ENCODE results near the gene DYNLT2B. TPM values are rescaled to one million over a fixed set of nuclear protein-coding genes. Genes with fewer than 3 reads are reported as not detected.

DYNLT2B gene
- polyA plus RNA-seq, 4 donors: 4.0 to 12.2 (median 8.2) TPM

GRCh38 chr3:196336319-196337145 lies 18.5 kb upstream of the DYNLT2B start:
- no peak for FAIRE-seq
- H3K27ac ChIP-seq (ENCODE audit: low read depth in 1 of 3, low read length in 2 of 3): no peak overlapping the region
- no peak for DNase-seq
- 73 to 82% (median 82%) methylated on average over 17 of the region's 17 CpGs for WGBS, 3 donors
- no peaks in the 10 kb centered on the region for H3K4me1 ChIP-seq (ENCODE audit: control insufficient read depth in 3 of 3, insufficient read depth in 2 of 3, low read depth in 1 of 3, low read length in 2 of 3)
- H3K27me3 ChIP-seq (ENCODE audit: control insufficient read depth in 3 of 3, insufficient read depth in 3 of 3, low read length in 3 of 3): peaks cover 0 to 2% (median 0%) of the 10 kb centered on the region in 3 donors
- H3K9me3 ChIP-seq (ENCODE audit: control insufficient read depth in 2 of 2, insufficient read depth in 1 of 2, low read depth in 1 of 2, low read length in 1 of 2): peaks cover 0 to 15% of the 10 kb centered on the region in 2 donors
- H3K4me3 ChIP-seq (ENCODE audit: low read depth in 1 of 3, low read length in 3 of 3): no peak overlapping the region
- no peaks in the 10 kb centered on the region for H3K36me3 ChIP-seq (ENCODE audit: control insufficient read depth in 3 of 3, insufficient read depth in 2 of 3, low read depth in 1 of 3, low read length in 3 of 3)

DNA sequence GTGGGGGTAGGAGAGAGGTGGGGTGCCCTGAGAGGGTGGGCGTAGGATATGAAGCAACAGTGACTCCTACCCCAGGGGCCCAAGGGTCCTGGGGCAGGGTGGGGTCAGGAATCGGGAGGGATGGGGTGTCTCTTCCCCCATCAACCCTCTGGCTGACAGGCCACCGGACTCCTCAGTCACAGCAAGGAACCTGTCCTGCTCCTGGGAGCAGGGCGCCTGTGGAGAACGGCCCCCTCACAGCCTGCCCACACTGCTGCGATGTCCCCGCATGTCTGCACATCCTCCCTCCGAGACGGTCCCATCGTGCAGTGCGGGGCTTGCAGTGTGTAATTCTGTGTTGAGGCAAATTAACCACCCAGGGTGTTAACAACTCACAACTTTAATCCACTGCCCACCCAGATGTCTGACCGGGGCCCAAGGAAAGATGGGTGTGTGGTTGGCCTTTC lies 17.5 kb upstream of the DYNLT2B start:
- Histone ChIP-seq H3K36me3 (ENCODE audit: control insufficient read depth in 3 of 3, insufficient read depth in 2 of 3, low read depth in 1 of 3, low read length in 3 of 3) (no peaks in the 10 kb centered on the region), H3K9me3 (ENCODE audit: control insufficient read depth in 2 of 2, insufficient read depth in 1 of 2, low read depth in 1 of 2, low read length in 1 of 2) (peaks cover 0 to 15% of the 10 kb centered on the region in 2 donors), H3K4me1 (ENCODE audit: control insufficient read depth in 3 of 3, insufficient read depth in 2 of 3, low read depth in 1 of 3, low read length in 2 of 3) (no peaks in the 10 kb centered on the region), H3K4me3 (ENCODE audit: low read depth in 1 of 3, low read length in 3 of 3) (no peak overlapping the region), H3K27me3 (ENCODE audit: control insufficient read depth in 3 of 3, insufficient read depth in 3 of 3, low read length in 3 of 3) (peaks cover 0 to 2% (median 0%) of the 10 kb centered on the region in 3 donors), H3K27ac (ENCODE audit: low read depth in 1 of 3, low read length in 2 of 3) (no peak overlapping the region)
- FAIRE-seq: no peak
- WGBS, 3 donors: 78 to 85% (median 83%) methylated on average over 10 to 12 of the region's 12 CpGs
- no peak for DNase-seq

DNA sequence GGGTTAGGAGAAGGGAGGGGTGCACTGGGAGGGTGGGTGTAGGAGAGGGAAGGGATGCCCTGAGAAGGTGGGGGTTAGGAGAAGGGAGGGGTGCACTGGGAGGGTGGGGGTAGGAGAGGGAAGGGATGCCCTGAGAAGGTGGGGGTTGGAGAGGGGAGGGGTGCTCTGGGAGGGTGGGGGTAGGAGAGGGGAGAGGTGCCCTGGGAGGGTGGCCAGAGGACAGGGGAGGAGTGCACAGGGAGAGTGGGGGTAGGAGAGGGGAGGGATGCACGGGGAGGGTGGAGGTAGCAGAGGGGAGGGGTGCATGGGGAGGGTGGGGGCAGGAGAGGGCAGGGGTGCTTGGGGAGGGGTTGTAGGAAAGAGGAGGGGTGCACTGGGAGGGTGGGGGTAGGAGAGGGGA lies 16.9 kb upstream of the DYNLT2B start:
- no peak for FAIRE-seq
- DNase-seq: no peak
- Histone ChIP-seq H3K4me1 (ENCODE audit: control insufficient read depth in 3 of 3, insufficient read depth in 2 of 3, low read depth in 1 of 3, low read length in 2 of 3) (no peaks in the 10 kb centered on the region), H3K36me3 (ENCODE audit: control insufficient read depth in 3 of 3, insufficient read depth in 2 of 3, low read depth in 1 of 3, low read length in 3 of 3) (no peaks in the 10 kb centered on the region), H3K27ac (ENCODE audit: low read depth in 1 of 3, low read length in 2 of 3) (no peak overlapping the region), H3K4me3 (ENCODE audit: low read depth in 1 of 3, low read length in 3 of 3) (no peak overlapping the region), H3K27me3 (ENCODE audit: control insufficient read depth in 3 of 3, insufficient read depth in 3 of 3, low read length in 3 of 3) (peaks cover 0 to 2% (median 0%) of the 10 kb centered on the region in 3 donors), H3K9me3 (ENCODE audit: control insufficient read depth in 2 of 2, insufficient read depth in 1 of 2, low read depth in 1 of 2, low read length in 1 of 2) (peaks cover 0 to 15% of the 10 kb centered on the region in 2 donors)
- WGBS, 3 donors: 14 to 37% (median 17%) methylated on average over 1 of the region's 1 CpG

DNA sequence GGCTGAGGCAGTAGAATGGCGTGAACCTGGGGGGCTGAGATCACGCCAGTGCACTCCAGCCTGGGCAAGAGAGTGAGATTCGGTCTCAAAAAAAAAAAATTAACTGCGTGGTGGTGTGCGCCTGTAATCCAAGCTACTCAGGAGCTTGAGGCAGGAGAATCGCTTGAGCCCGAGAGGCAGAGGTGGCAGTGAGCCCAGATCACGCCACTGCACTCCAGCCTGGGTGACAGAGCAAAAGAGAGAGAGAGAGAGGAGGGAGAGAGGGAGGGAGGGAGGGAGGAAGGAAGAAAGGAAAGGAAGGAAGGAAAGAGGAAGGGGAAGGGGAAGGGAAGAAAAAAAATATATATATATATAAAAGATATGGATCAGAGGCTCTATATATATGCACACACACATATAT lies 14.1 kb upstream of the DYNLT2B start:
- H3K36me3 ChIP-seq (ENCODE audit: control insufficient read depth in 3 of 3, insufficient read depth in 2 of 3, low read depth in 1 of 3, low read length in 3 of 3): no peaks in the 10 kb centered on the region
- H3K27ac ChIP-seq (ENCODE audit: low read depth in 1 of 3, low read length in 2 of 3): no peak overlapping the region
- no peak for DNase-seq
- no peak for FAIRE-seq
- H3K4me1 ChIP-seq (ENCODE audit: control insufficient read depth in 3 of 3, insufficient read depth in 2 of 3, low read depth in 1 of 3, low read length in 2 of 3): no peaks in the 10 kb centered on the region
- peaks cover 0 to 5% of the 10 kb centered on the region in 2 donors for H3K9me3 ChIP-seq (ENCODE audit: control insufficient read depth in 2 of 2, insufficient read depth in 1 of 2, low read depth in 1 of 2, low read length in 1 of 2)
- WGBS, 3 donors: 82 to 86% (median 84%) methylated on average over 8 of the region's 8 CpGs
- H3K4me3 ChIP-seq (ENCODE audit: low read depth in 1 of 3, low read length in 3 of 3): no peak overlapping the region
- no peaks in the 10 kb centered on the region for H3K27me3 ChIP-seq (ENCODE audit: control insufficient read depth in 3 of 3, insufficient read depth in 3 of 3, low read length in 3 of 3)

DNA sequence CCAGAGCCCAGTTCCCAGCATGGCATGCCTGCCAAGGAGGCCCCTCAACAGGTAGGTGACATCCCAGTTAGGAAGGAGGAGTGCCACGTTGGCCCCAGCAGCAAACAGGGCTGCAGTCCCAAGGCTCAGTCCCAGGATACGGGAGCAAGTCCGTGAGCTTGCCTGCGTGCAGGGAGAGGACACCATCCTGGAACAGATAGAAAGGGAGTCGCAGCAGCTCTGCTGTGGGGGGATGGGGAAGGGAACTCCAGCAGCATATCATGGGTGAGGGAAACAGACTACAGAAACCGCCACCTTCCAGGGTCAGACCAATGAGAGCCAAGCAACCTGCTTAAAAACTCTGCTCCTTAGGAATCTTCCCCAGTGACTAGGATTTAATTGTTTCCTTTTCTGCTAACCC lies 9.4 kb upstream of the DYNLT2B start:
- Histone ChIP-seq H3K27me3 (ENCODE audit: control insufficient read depth in 3 of 3, insufficient read depth in 3 of 3, low read length in 3 of 3) (no peaks in the 10 kb centered on the region), H3K36me3 (ENCODE audit: control insufficient read depth in 3 of 3, insufficient read depth in 2 of 3, low read depth in 1 of 3, low read length in 3 of 3) (peaks cover 0 to 3% (median 0%) of the 10 kb centered on the region in 3 donors), H3K27ac (ENCODE audit: low read depth in 1 of 3, low read length in 2 of 3) (no peak overlapping the region), H3K4me1 (ENCODE audit: control insufficient read depth in 3 of 3, insufficient read depth in 2 of 3, low read depth in 1 of 3, low read length in 2 of 3) (no peaks in the 10 kb centered on the region), H3K4me3 (ENCODE audit: low read depth in 1 of 3, low read length in 3 of 3) (no peak overlapping the region), H3K9me3 (ENCODE audit: control insufficient read depth in 2 of 2, insufficient read depth in 1 of 2, low read depth in 1 of 2, low read length in 1 of 2) (peaks cover 0 to 2% of the 10 kb centered on the region in 2 donors)
- DNase-seq (no peak), FAIRE-seq (no peak)
- 35 to 42% (median 41%) methylated on average over 6 of the region's 6 CpGs for WGBS, 3 donors

- Histone ChIP-seq H3K9me3 (ENCODE audit: control insufficient read depth in 2 of 2, insufficient read depth in 1 of 2, low read depth in 1 of 2, low read length in 1 of 2) (peaks cover 0 to 2% of the 10 kb centered on the region in 2 donors), H3K27ac (ENCODE audit: low read depth in 1 of 3, low read length in 2 of 3) (no peak overlapping the region), H3K4me1 (ENCODE audit: control insufficient read depth in 3 of 3, insufficient read depth in 2 of 3, low read depth in 1 of 3, low read length in 2 of 3) (no peaks in the 10 kb centered on the region), H3K27me3 (ENCODE audit: control insufficient read depth in 3 of 3, insufficient read depth in 3 of 3, low read length in 3 of 3) (no peaks in the 10 kb centered on the region), H3K36me3 (ENCODE audit: control insufficient read depth in 3 of 3, insufficient read depth in 2 of 3, low read depth in 1 of 3, low read length in 3 of 3) (peaks cover 0 to 3% (median 0%) of the 10 kb centered on the region in 3 donors), H3K4me3 (ENCODE audit: low read depth in 1 of 3, low read length in 3 of 3) (no peak overlapping the region)
- WGBS, 3 donors: 72 to 82% (median 80%) methylated on average over 9 of the region's 9 CpGs
- no peak for FAIRE-seq
- no peak for DNase-seq
Observed at GRCh38 chr3:196326936-196327335, 8.9 kb upstream of the DYNLT2B start.

- H3K27me3 ChIP-seq (ENCODE audit: control insufficient read depth in 3 of 3, insufficient read depth in 3 of 3, low read length in 3 of 3): no peaks in the 10 kb centered on the region
- no peak overlapping the region for H3K4me3 ChIP-seq (ENCODE audit: low read depth in 1 of 3, low read length in 3 of 3)
- DNase-seq: no peak
- H3K27ac ChIP-seq (ENCODE audit: low read depth in 1 of 3, low read length in 2 of 3): no peak overlapping the region
- H3K4me1 ChIP-seq (ENCODE audit: control insufficient read depth in 3 of 3, insufficient read depth in 2 of 3, low read depth in 1 of 3, low read length in 2 of 3): no peaks in the 10 kb centered on the region
- no peak for FAIRE-seq
- H3K9me3 ChIP-seq (ENCODE audit: control insufficient read depth in 2 of 2, insufficient read depth in 1 of 2, low read depth in 1 of 2, low read length in 1 of 2): no peaks in the 10 kb centered on the region
- 57 to 72% (median 71%) methylated on average over 11 of the region's 11 CpGs for WGBS, 3 donors
- peaks cover 0 to 3% (median 0%) of the 10 kb centered on the region in 3 donors for H3K36me3 ChIP-seq (ENCODE audit: control insufficient read depth in 3 of 3, insufficient read depth in 2 of 3, low read depth in 1 of 3, low read length in 3 of 3)
Observed at GRCh38 chr3:196323691-196324090, 5.7 kb upstream of the DYNLT2B start.

DNA sequence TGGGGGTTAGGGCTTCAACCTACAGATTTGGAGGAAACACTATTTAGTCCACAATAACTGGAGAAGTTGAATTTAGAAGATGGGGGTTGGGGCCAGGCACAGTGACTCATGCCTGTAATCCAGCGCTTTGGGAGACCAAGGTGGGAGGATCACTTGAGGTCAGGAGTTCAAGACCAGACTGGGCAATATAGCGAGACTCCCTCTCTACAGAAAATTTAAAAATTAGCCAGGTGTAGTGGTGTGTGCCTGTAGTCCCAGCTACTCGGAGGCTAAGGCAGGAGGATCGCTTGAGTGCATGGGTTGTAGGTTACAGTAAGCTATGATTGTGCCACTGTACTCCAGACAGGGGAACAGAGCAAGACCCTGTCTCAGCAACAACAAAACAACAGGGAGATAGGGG lies 5.0 kb upstream of the DYNLT2B start:
- no peak overlapping the region for H3K27ac ChIP-seq (ENCODE audit: low read depth in 1 of 3, low read length in 2 of 3)
- H3K9me3 ChIP-seq (ENCODE audit: control insufficient read depth in 2 of 2, insufficient read depth in 1 of 2, low read depth in 1 of 2, low read length in 1 of 2): no peaks in the 10 kb centered on the region
- 90 to 95% (median 91%) methylated on average over 4 of the region's 4 CpGs for WGBS, 3 donors
- no peaks in the 10 kb centered on the region for H3K27me3 ChIP-seq (ENCODE audit: control insufficient read depth in 3 of 3, insufficient read depth in 3 of 3, low read length in 3 of 3)
- H3K4me1 ChIP-seq (ENCODE audit: control insufficient read depth in 3 of 3, insufficient read depth in 2 of 3, low read depth in 1 of 3, low read length in 2 of 3): no peaks in the 10 kb centered on the region
- FAIRE-seq (no peak), DNase-seq (no peak)
- H3K4me3 ChIP-seq (ENCODE audit: low read depth in 1 of 3, low read length in 3 of 3): no peak overlapping the region
- H3K36me3 ChIP-seq (ENCODE audit: control insufficient read depth in 3 of 3, insufficient read depth in 2 of 3, low read depth in 1 of 3, low read length in 3 of 3): peaks cover 0 to 3% (median 0%) of the 10 kb centered on the region in 3 donors

Data from small intestine (tissue), 7 donors.